HepG2 (cell line): ENCODE measurements around the gene GNPAT. TPM values are rescaled to one million over a fixed set of nuclear protein-coding genes. Genes with fewer than 3 reads are reported as not detected.

Source experiments
- ATAC-seq: fragments of 200-7000 bp; cut with Tn5 transposase; 3 replicates; pipeline ENCODE4 v1.9.1; 2020; ENCODE audit warnings: mild to moderate bottlenecking, moderate library complexity
- BruUV-seq: library from RNA; stranded (reverse); fragments of 400-500 nt; replicated peaks from 2 replicates; lab custom pipeline; 2021; lab: Mats Ljungman, UMichigan
- CTCF ChIA-PET: fragments of 300-600 bp; formaldehyde crosslinking; extraction: SDS; loops from one replicate; lab custom pipeline; 2021; ENCODE audit warnings: low total read pairs, inconsistent platforms, low intra/inter-chr PET ratio; lab: Yijun Ruan, JAX
- POLR2A ChIA-PET: fragments of 350-600 bp; sonication (Branson Sonifier 250); formaldehyde crosslinking; loops from one replicate; lab custom pipeline; 2020; ENCODE audit warnings: antibody characterized with exemption, inconsistent platforms; lab: Yijun Ruan, JAX
- DNase-seq: peaks from one replicate; pipeline ENCODE4 v3.0.0-alpha.2; 2015; ENCODE audit warnings: low spot score
- FAIRE-seq: peaks from 3 replicates; lab custom pipeline; 2011; peaks lifted over from hg19 to GRCh38; lab: Jason Lieb, UNC
- H2AFZ ChIP-seq: one replicate; pipeline ENCODE4 v1.6.1; 2011; ENCODE audit warnings: low read length, inconsistent platforms
- H3K27ac ChIP-seq: fragments of 300-600 bp; 3 replicates; pipeline ENCODE4 v1.8.0; 2011; ENCODE audit warnings: mixed run types, mild to moderate bottlenecking, mixed read lengths, low read length, inconsistent platforms; ENCODE audit not compliant: insufficient read depth; ENCODE audit errors: extremely low read length
- H3K27me3 ChIP-seq, 2 experiments: fragments of 200-600 bp in 1 of 2; 2 replicates in 1 of 2; 3 replicates in 1 of 2; pipeline versions ENCODE4 v1.6.0 to v1.8.0; 2011; ENCODE audit warnings: low read length in 2 of 2, mild to moderate bottlenecking in 2 of 2, moderate library complexity in 2 of 2, inconsistent platforms in 1 of 2; ENCODE audit not compliant: insufficient read depth in 2 of 2, control insufficient read depth in 1 of 2
- H3K36me3 ChIP-seq, 2 experiments: fragments of 200-600 bp in 1 of 2; replicated peaks in 1 of 2; 2 replicates in 1 of 2; 3 replicates in 1 of 2; pipeline versions ENCODE4 v1.5.1 to v1.8.0; 2011; ENCODE audit warnings: low read length in 2 of 2, inconsistent platforms in 1 of 2; ENCODE audit not compliant: insufficient read depth in 2 of 2, control insufficient read depth in 1 of 2
- H3K4me1 ChIP-seq: 2 replicates; pipeline ENCODE4 v1.5.1; 2012; ENCODE audit warnings: low read length, inconsistent platforms; ENCODE audit not compliant: insufficient read depth
- H3K4me2 ChIP-seq: 2 replicates; pipeline ENCODE4 v1.6.0; 2011; ENCODE audit warnings: low read depth, low read length, inconsistent platforms
- H3K4me3 ChIP-seq, 3 experiments: fragments of 200-600 bp in 1 of 3; sonication (generic), shearing (Covaris generic) in 1 of 3; replicated peaks in 1 of 3; 2 replicates each; pipeline ENCODE4 v1.5.1; 2011 to 2016; ENCODE audit warnings: low read length in 3 of 3, inconsistent platforms in 2 of 3, low read depth in 2 of 3, mild to moderate bottlenecking in 2 of 3, control low read depth in 1 of 3, mixed read lengths in 1 of 3; ENCODE audit not compliant: insufficient read depth in 1 of 3
- H3K79me2 ChIP-seq: one replicate; pipeline ENCODE4 v1.6.1; 2011; ENCODE audit warnings: low read length, inconsistent platforms; ENCODE audit not compliant: insufficient read depth
- H3K9ac ChIP-seq: 2 replicates; pipeline ENCODE4 v1.6.0; 2011; ENCODE audit warnings: mild to moderate bottlenecking, low read depth, low read length, inconsistent platforms; ENCODE audit not compliant: insufficient read depth
- H3K9me3 ChIP-seq: 2 replicates; pipeline ENCODE4 v1.5.1; 2012; ENCODE audit warnings: mild to moderate bottlenecking, low read length
- H4K20me1 ChIP-seq: 2 replicates; pipeline ENCODE4 v1.6.0; 2011; ENCODE audit warnings: inconsistent platforms, mild to moderate bottlenecking, low read length, moderate library complexity; ENCODE audit not compliant: insufficient read depth
- ELF3 ChIP-seq: IDR thresholded peaks from 2 replicates; pipeline ENCODE4 v1.6.1; 2016; ENCODE audit warnings: missing genetic modification reagents, missing compliant biosample characterization
- GABPB1 ChIP-seq: IDR thresholded peaks from 2 replicates; pipeline ENCODE4 v1.6.1; 2016; ENCODE audit warnings: mild to moderate bottlenecking, missing genetic modification reagents, moderate library complexity, missing compliant biosample characterization
- MEIS2 ChIP-seq: sonication (generic); formaldehyde crosslinking; IDR thresholded peaks from 2 replicates; pipeline ENCODE4 v1.9.0; 2021; ENCODE audit warnings: mild to moderate bottlenecking, missing genetic modification reagents
- MYNN ChIP-seq: sonication (generic); formaldehyde crosslinking; IDR thresholded peaks from 2 replicates; pipeline ENCODE4 v1.4.0; 2020; ENCODE audit warnings: mild to moderate bottlenecking, low read depth, missing genetic modification reagents
- NCOR1 ChIP-seq: fragments of 200-600 bp; sonication (generic); IDR thresholded peaks from 2 replicates; pipeline ENCODE4 v1.7.0; 2017; ENCODE audit warnings: antibody characterized with exemption, low read length, borderline replicate concordance
- RAD21 ChIP-seq: fragments of 450-650 bp; formaldehyde crosslinking; IDR thresholded peaks from 2 replicates; pipeline ENCODE4 v1.5.0; 2020; ENCODE audit warnings: mild to moderate bottlenecking
- TBX2 ChIP-seq: sonication (generic); formaldehyde crosslinking; IDR thresholded peaks from 2 replicates; pipeline ENCODE4 v1.5.0; 2020; ENCODE audit warnings: missing genetic modification reagents, mild to moderate bottlenecking, borderline replicate concordance
- THAP11 ChIP-seq: IDR thresholded peaks from 2 replicates; pipeline ENCODE4 v1.6.1; 2016; ENCODE audit warnings: missing biosample characterization, missing genetic modification reagents
- TOPORS ChIP-seq: sonication (generic); formaldehyde crosslinking; IDR thresholded peaks from 2 replicates; pipeline ENCODE4 v1.8.0; 2023; ENCODE audit warnings: mild to moderate bottlenecking, missing genetic modification reagents
- ZFP82 ChIP-seq: sonication (generic); formaldehyde crosslinking; IDR thresholded peaks from 2 replicates; pipeline ENCODE4 v1.5.1; 2020; ENCODE audit warnings: mild to moderate bottlenecking, missing genetic modification reagents, borderline replicate concordance
- ZNF788 ChIP-seq: sonication (generic); formaldehyde crosslinking; IDR thresholded peaks from 2 replicates; pipeline ENCODE4 v1.5.0; 2020; ENCODE audit warnings: mild to moderate bottlenecking, missing genetic modification reagents, borderline replicate concordance
- ZSCAN12 ChIP-seq: sonication (generic); formaldehyde crosslinking; IDR thresholded peaks from 2 replicates; pipeline ENCODE4 v1.9.0; 2021; ENCODE audit warnings: mild to moderate bottlenecking, missing genetic modification reagents
- WGBS: methylation state at CpG from one replicate; pipeline ENCODE4 v1.1.6; 2017; ENCODE audit warnings: low lambda C conversion rate; 5-methylcytosine and 5-hydroxymethylcytosine counted together
- in situ Hi-C: cut with HindIII; loops from 2 replicates; pipeline ENCODE4 v1.10.0; 2017; ENCODE audit warnings: low pct_unique_long_range_greater_than_20kb; ENCODE audit not compliant: extremely low pct_ligation_motif_present
- intact Hi-C: fragments of 100-400 bp; cut with micrococcal nuclease; formaldehyde crosslinking; loops from one replicate; pipeline ENCODE4 v1.10.0; 2022; ENCODE audit not compliant: unreplicated experiment
- polyA plus RNA-seq, 8 experiments: library from polyadenylated mRNA; depleted of rRNA in 3 of 8; stranded (reverse) in 7 of 8; unstranded in 1 of 8; fragments of >200 nt; fragmentation: Illumina TruSeq in 4 of 8; extraction: Trizol in 4 of 8; gene quantifications; 2 replicates each; pipeline versions ENCODE4 v1.2.1 to v1.2.3, GENCODE V29; 2011 to 2016; ENCODE audit warnings: low read depth in 4 of 8, missing spikeins in 1 of 8, mixed read lengths in 1 of 8; ENCODE audit not compliant: insufficient read depth in 1 of 8
- total RNA-seq, 5 experiments: library from RNA; depleted of rRNA; stranded (reverse); fragments of >200 nt; fragmentation: Illumina TruSeq; extraction: Trizol; gene quantifications; 2 replicates each; pipeline ENCODE4 v1.2.3, GENCODE V29; 2016; ENCODE audit warnings: low read depth in 1 of 5
- TF ChIP-seq, protein P1 (sequence below), 2 experiments: sonication (generic) in 1 of 2; formaldehyde crosslinking in 1 of 2; IDR thresholded peaks; 2 replicates each; pipeline versions ENCODE4 v1.4.0 to v1.6.1; 2016 to 2020; ENCODE audit warnings: borderline replicate concordance in 1 of 2, low read depth in 1 of 2, mild to moderate bottlenecking in 1 of 2, missing genetic modification reagents in 1 of 2
- TF ChIP-seq, protein P2 (sequence below): sonication (generic); formaldehyde crosslinking; IDR thresholded peaks from 2 replicates; pipeline ENCODE4 v1.5.1; 2020; ENCODE audit warnings: mild to moderate bottlenecking, moderate library complexity, missing genetic modification reagents
- TF ChIP-seq, protein P3 (sequence below): sonication (generic); formaldehyde crosslinking; IDR thresholded peaks from 2 replicates; pipeline ENCODE4 v1.8.0; 2022; ENCODE audit warnings: mild to moderate bottlenecking, missing genetic modification reagents

Gene GNPAT
- total and polyA plus RNA-seq, 2 of the 13 experiments (the other 11 are each of a cell fraction or from before 2014, with no cell fraction given) = 58.3 to 114 TPM

DNA sequence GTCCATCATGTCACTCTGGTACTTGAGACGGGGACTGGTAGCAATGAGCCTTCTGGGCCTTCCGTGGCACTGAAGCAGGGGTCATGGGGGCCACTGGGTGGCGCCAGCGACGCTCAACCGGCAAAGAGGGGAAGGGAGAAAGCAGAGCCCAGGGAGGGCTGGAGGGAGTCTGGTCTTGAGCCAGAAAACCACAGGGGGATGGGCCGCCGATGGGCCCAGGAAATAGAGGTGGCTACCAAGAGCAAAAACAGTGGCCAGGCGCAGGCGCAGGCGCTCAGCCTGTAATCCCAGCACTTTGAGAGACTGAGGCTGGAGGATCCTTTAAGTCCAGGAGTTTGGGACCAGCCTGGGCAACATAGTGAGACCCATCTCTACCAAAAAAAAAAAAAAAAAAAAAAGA is 74.9 kb downstream of the GNPAT start:
- no peaks in the 10 kb centered on the region for H3K9me3 ChIP-seq
- H3K4me2 ChIP-seq = peak overlapping the region; percentile 13; the same call in 1 of the 2 replicates
- 0 out of 5 replicates have a peak, but pooled peaks cover 0 to 2% of the 10 kb centered on the region in 2 experiments for H3K27me3 ChIP-seq
- no TSS peak for BruUV-seq
- no peaks in the 10 kb centered on the region for H3K4me1 ChIP-seq
- no peaks in the 10 kb centered on the region for H3K36me3 ChIP-seq
- no peaks in the 10 kb centered on the region for H4K20me1 ChIP-seq
- H3K27ac ChIP-seq = no peak overlapping the region
- WGBS = 58% methylated on average over 5 of the region's 11 CpGs
- ChIA-PET POLR2A (no interaction called here), CTCF (interaction anchor here (1.5 kb wide), 1 partner anchor 288 kb away, joined by 10 read pairs; no protein-coding TSS in a partner anchor)
- no peak overlapping the region for H2AFZ ChIP-seq
- H3K9ac ChIP-seq = no peak overlapping the region
- ATAC-seq (peak; percentile 98), FAIRE-seq (peak; percentile 66), DNase-seq (peak; percentile 51)
- no peak overlapping the region for H3K4me3 ChIP-seq
- in situ Hi-C loops = no loop called here
- intact Hi-C loops = loop anchor here (1.0 kb wide), 1 partner anchor 288 kb away; no protein-coding TSS in a partner anchor
- no peaks in the 10 kb centered on the region for H3K79me2 ChIP-seq
- 0 out of 2 replicates have a peak, but pooled peaks have one; percentile 33 for TF ChIP-seq MEIS2 (CRISPR knock-in tag)
- TF ChIP-seq, protein P1, sequence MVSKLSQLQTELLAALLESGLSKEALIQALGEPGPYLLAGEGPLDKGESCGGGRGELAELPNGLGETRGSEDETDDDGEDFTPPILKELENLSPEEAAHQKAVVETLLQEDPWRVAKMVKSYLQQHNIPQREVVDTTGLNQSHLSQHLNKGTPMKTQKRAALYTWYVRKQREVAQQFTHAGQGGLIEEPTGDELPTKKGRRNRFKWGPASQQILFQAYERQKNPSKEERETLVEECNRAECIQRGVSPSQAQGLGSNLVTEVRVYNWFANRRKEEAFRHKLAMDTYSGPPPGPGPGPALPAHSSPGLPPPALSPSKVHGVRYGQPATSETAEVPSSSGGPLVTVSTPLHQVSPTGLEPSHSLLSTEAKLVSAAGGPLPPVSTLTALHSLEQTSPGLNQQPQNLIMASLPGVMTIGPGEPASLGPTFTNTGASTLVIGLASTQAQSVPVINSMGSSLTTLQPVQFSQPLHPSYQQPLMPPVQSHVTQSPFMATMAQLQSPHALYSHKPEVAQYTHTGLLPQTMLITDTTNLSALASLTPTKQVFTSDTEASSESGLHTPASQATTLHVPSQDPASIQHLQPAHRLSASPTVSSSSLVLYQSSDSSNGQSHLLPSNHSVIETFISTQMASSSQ (IDR thresholded peaks at IDR 0.05; ENCODE audit: low read depth) = no peak
- TF ChIP-seq, protein P1 (CRISPR knock-in tag; IDR thresholded peaks at IDR 0.05; ENCODE audit: borderline replicate concordance) = no peak
- TF ChIP-seq, protein P2, sequence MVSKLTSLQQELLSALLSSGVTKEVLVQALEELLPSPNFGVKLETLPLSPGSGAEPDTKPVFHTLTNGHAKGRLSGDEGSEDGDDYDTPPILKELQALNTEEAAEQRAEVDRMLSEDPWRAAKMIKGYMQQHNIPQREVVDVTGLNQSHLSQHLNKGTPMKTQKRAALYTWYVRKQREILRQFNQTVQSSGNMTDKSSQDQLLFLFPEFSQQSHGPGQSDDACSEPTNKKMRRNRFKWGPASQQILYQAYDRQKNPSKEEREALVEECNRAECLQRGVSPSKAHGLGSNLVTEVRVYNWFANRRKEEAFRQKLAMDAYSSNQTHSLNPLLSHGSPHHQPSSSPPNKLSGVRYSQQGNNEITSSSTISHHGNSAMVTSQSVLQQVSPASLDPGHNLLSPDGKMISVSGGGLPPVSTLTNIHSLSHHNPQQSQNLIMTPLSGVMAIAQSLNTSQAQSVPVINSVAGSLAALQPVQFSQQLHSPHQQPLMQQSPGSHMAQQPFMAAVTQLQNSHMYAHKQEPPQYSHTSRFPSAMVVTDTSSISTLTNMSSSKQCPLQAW = 0 out of 2 replicates have a peak, but pooled peaks have one; percentile 44
- 0 out of 2 replicates have a peak, but pooled peaks have one; percentile 7 for TF ChIP-seq ELF3
- TF ChIP-seq ZSCAN12 (CRISPR knock-in tag) = peak; percentile 31; the same call in 1 of the 2 replicates
- no peak for TF ChIP-seq NCOR1
- TF ChIP-seq GABPB1 (CRISPR knock-in tag) = peak; percentile 20; the same call in 1 of the 2 replicates
- peak; percentile 30; the same call in 1 of the 2 replicates for TF ChIP-seq TBX2 (CRISPR knock-in tag)
- no peak for TF ChIP-seq ZFP82 (CRISPR knock-in tag)
- peak; percentile 56; the same call in 1 of the 2 replicates for TF ChIP-seq ZNF788 (CRISPR knock-in tag)
- TF ChIP-seq, protein P3, sequence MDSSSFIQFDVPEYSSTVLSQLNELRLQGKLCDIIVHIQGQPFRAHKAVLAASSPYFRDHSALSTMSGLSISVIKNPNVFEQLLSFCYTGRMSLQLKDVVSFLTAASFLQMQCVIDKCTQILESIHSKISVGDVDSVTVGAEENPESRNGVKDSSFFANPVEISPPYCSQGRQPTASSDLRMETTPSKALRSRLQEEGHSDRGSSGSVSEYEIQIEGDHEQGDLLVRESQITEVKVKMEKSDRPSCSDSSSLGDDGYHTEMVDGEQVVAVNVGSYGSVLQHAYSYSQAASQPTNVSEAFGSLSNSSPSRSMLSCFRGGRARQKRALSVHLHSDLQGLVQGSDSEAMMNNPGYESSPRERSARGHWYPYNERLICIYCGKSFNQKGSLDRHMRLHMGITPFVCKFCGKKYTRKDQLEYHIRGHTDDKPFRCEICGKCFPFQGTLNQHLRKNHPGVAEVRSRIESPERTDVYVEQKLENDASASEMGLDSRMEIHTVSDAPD (CRISPR knock-in tag) = no peak
- TF ChIP-seq MYNN = no peak
- no peak for TF ChIP-seq THAP11 (CRISPR knock-in tag)
- no peak for TF ChIP-seq TOPORS (CRISPR knock-in tag)
- peak; percentile 70; the same call in 1 of the 2 replicates for TF ChIP-seq RAD21 (CRISPR knock-in tag)
